HepG2 (cell line): ENCODE results near the gene QKI. TPM values are rescaled to one million over a fixed set of nuclear protein-coding genes. Genes with fewer than 3 reads are reported as not detected.

Source experiments
- ATAC-seq: fragments of 200-7000 bp; cut with Tn5 transposase; 3 replicates; pipeline ENCODE4 v1.9.1; 2020; ENCODE audit warnings: mild to moderate bottlenecking, moderate library complexity
- BruUV-seq: library from RNA; stranded (reverse); fragments of 400-500 nt; replicated peaks from 2 replicates; lab custom pipeline; 2021; lab: Mats Ljungman, UMichigan
- CTCF ChIA-PET: fragments of 300-600 bp; formaldehyde crosslinking; extraction: SDS; loops from one replicate; lab custom pipeline; 2021; ENCODE audit warnings: low total read pairs, inconsistent platforms, low intra/inter-chr PET ratio; lab: Yijun Ruan, JAX
- POLR2A ChIA-PET: fragments of 350-600 bp; sonication (Branson Sonifier 250); formaldehyde crosslinking; loops from one replicate; lab custom pipeline; 2020; ENCODE audit warnings: antibody characterized with exemption, inconsistent platforms; lab: Yijun Ruan, JAX
- DNase-seq: peaks from one replicate; pipeline ENCODE4 v3.0.0-alpha.2; 2015; ENCODE audit warnings: low spot score
- FAIRE-seq: peaks from 3 replicates; lab custom pipeline; 2011; peaks lifted over from hg19 to GRCh38; lab: Jason Lieb, UNC
- H2AFZ ChIP-seq: one replicate; pipeline ENCODE4 v1.6.1; 2011; ENCODE audit warnings: low read length, inconsistent platforms
- H3K27ac ChIP-seq: fragments of 300-600 bp; 3 replicates; pipeline ENCODE4 v1.8.0; 2011; ENCODE audit warnings: mixed run types, mild to moderate bottlenecking, mixed read lengths, low read length, inconsistent platforms; ENCODE audit not compliant: insufficient read depth; ENCODE audit errors: extremely low read length
- H3K27me3 ChIP-seq, 2 experiments: fragments of 200-600 bp in 1 of 2; 2 replicates in 1 of 2; 3 replicates in 1 of 2; pipeline versions ENCODE4 v1.6.0 to v1.8.0; 2011; ENCODE audit warnings: low read length in 2 of 2, mild to moderate bottlenecking in 2 of 2, moderate library complexity in 2 of 2, inconsistent platforms in 1 of 2; ENCODE audit not compliant: insufficient read depth in 2 of 2, control insufficient read depth in 1 of 2
- H3K36me3 ChIP-seq, 2 experiments: fragments of 200-600 bp in 1 of 2; replicated peaks in 1 of 2; 2 replicates in 1 of 2; 3 replicates in 1 of 2; pipeline versions ENCODE4 v1.5.1 to v1.8.0; 2011; ENCODE audit warnings: low read length in 2 of 2, inconsistent platforms in 1 of 2; ENCODE audit not compliant: insufficient read depth in 2 of 2, control insufficient read depth in 1 of 2
- H3K4me1 ChIP-seq: 2 replicates; pipeline ENCODE4 v1.5.1; 2012; ENCODE audit warnings: low read length, inconsistent platforms; ENCODE audit not compliant: insufficient read depth
- H3K4me2 ChIP-seq: 2 replicates; pipeline ENCODE4 v1.6.0; 2011; ENCODE audit warnings: low read depth, low read length, inconsistent platforms
- H3K4me3 ChIP-seq, 3 experiments: fragments of 200-600 bp in 1 of 3; sonication (generic), shearing (Covaris generic) in 1 of 3; replicated peaks in 1 of 3; 2 replicates each; pipeline ENCODE4 v1.5.1; 2011 to 2016; ENCODE audit warnings: low read length in 3 of 3, inconsistent platforms in 2 of 3, low read depth in 2 of 3, mild to moderate bottlenecking in 2 of 3, control low read depth in 1 of 3, mixed read lengths in 1 of 3; ENCODE audit not compliant: insufficient read depth in 1 of 3
- H3K79me2 ChIP-seq: one replicate; pipeline ENCODE4 v1.6.1; 2011; ENCODE audit warnings: low read length, inconsistent platforms; ENCODE audit not compliant: insufficient read depth
- H3K9ac ChIP-seq: 2 replicates; pipeline ENCODE4 v1.6.0; 2011; ENCODE audit warnings: mild to moderate bottlenecking, low read depth, low read length, inconsistent platforms; ENCODE audit not compliant: insufficient read depth
- H3K9me3 ChIP-seq: 2 replicates; pipeline ENCODE4 v1.5.1; 2012; ENCODE audit warnings: mild to moderate bottlenecking, low read length
- H4K20me1 ChIP-seq: 2 replicates; pipeline ENCODE4 v1.6.0; 2011; ENCODE audit warnings: inconsistent platforms, mild to moderate bottlenecking, low read length, moderate library complexity; ENCODE audit not compliant: insufficient read depth
- ARNT ChIP-seq: fragments of 450-650 bp; IDR thresholded peaks from 2 replicates; pipeline ENCODE4 v1.6.1; 2017
- DMAP1 ChIP-seq: IDR thresholded peaks from 2 replicates; pipeline ENCODE4 v1.6.1; 2016
- GABPA ChIP-seq, 2 experiments: IDR thresholded peaks; 2 replicates each; pipeline ENCODE4 v1.6.1; 2011 to 2016; ENCODE audit warnings: low read depth in 2 of 2, low read length in 1 of 2, missing biosample characterization in 1 of 2, missing genetic modification characterization in 1 of 2
- KDM3A ChIP-seq: IDR thresholded peaks from 2 replicates; pipeline ENCODE4 v1.6.1; 2018; ENCODE audit warnings: low read depth, missing compliant biosample characterization
- MNT ChIP-seq: fragments of 450-650 bp; IDR thresholded peaks from 2 replicates; pipeline ENCODE4 v1.6.1; 2016
- MTF2 ChIP-seq: sonication (generic); formaldehyde crosslinking; IDR thresholded peaks from 2 replicates; pipeline ENCODE4 v1.5.0; 2020; ENCODE audit warnings: missing genetic modification reagents, borderline replicate concordance
- NR2C2 ChIP-seq: sonication (generic); formaldehyde crosslinking; IDR thresholded peaks from 2 replicates; pipeline ENCODE4 v1.4.0; 2020; ENCODE audit warnings: missing genetic modification reagents, mild to moderate bottlenecking, moderate library complexity, borderline replicate concordance
- SIX4 ChIP-seq: sonication (generic); formaldehyde crosslinking; IDR thresholded peaks from 2 replicates; pipeline ENCODE4 v1.4.0; 2020; ENCODE audit warnings: missing genetic modification reagents
- SRSF9 ChIP-seq: fragments of 200-400 bp; formaldehyde crosslinking; IDR thresholded peaks from 2 replicates; pipeline ENCODE4 v1.6.1; 2018; ENCODE audit warnings: borderline replicate concordance, mild to moderate bottlenecking, low read depth, low read length; ENCODE audit not compliant: insufficient read depth, poor library complexity, severe bottlenecking
- ZBTB7A ChIP-seq: sonication (generic); formaldehyde crosslinking; IDR thresholded peaks from 2 replicates; pipeline ENCODE4 v1.8.0; 2022; ENCODE audit warnings: mild to moderate bottlenecking, missing genetic modification reagents
- ZNF607 ChIP-seq: sonication (generic); formaldehyde crosslinking; IDR thresholded peaks from 2 replicates; pipeline ENCODE4 v1.5.1; 2020; ENCODE audit warnings: missing genetic modification reagents, mild to moderate bottlenecking, borderline replicate concordance
- ZNF746 ChIP-seq: sonication (generic); formaldehyde crosslinking; IDR thresholded peaks from 2 replicates; pipeline ENCODE4 v1.8.0; 2022; ENCODE audit warnings: mild to moderate bottlenecking, missing genetic modification reagents
- ZNF883 ChIP-seq: sonication (generic); formaldehyde crosslinking; IDR thresholded peaks from 2 replicates; pipeline ENCODE4 v1.5.1; 2020; ENCODE audit warnings: mild to moderate bottlenecking, missing genetic modification reagents; ENCODE audit errors: not compliant biosample characterization
- WGBS: methylation state at CpG from one replicate; pipeline ENCODE4 v1.1.6; 2017; ENCODE audit warnings: low lambda C conversion rate; 5-methylcytosine and 5-hydroxymethylcytosine counted together
- in situ Hi-C: cut with HindIII; loops from 2 replicates; pipeline ENCODE4 v1.10.0; 2017; ENCODE audit warnings: low pct_unique_long_range_greater_than_20kb; ENCODE audit not compliant: extremely low pct_ligation_motif_present
- intact Hi-C: fragments of 100-400 bp; cut with micrococcal nuclease; formaldehyde crosslinking; loops from one replicate; pipeline ENCODE4 v1.10.0; 2022; ENCODE audit not compliant: unreplicated experiment
- polyA plus RNA-seq, 8 experiments: library from polyadenylated mRNA; depleted of rRNA in 3 of 8; stranded (reverse) in 7 of 8; unstranded in 1 of 8; fragments of >200 nt; fragmentation: Illumina TruSeq in 4 of 8; extraction: Trizol in 4 of 8; gene quantifications; 2 replicates each; pipeline versions ENCODE4 v1.2.1 to v1.2.3, GENCODE V29; 2011 to 2016; ENCODE audit warnings: low read depth in 4 of 8, missing spikeins in 1 of 8, mixed read lengths in 1 of 8; ENCODE audit not compliant: insufficient read depth in 1 of 8
- total RNA-seq, 5 experiments: library from RNA; depleted of rRNA; stranded (reverse); fragments of >200 nt; fragmentation: Illumina TruSeq; extraction: Trizol; gene quantifications; 2 replicates each; pipeline ENCODE4 v1.2.3, GENCODE V29; 2016; ENCODE audit warnings: low read depth in 1 of 5
- TF ChIP-seq, protein P1 (sequence below): sonication (generic); formaldehyde crosslinking; IDR thresholded peaks from 2 replicates; pipeline ENCODE4 v1.4.0; 2020; ENCODE audit warnings: mild to moderate bottlenecking, missing genetic modification reagents

The QKI gene
- total and polyA plus RNA-seq, 2 of the 13 experiments (the other 11 are each of a cell fraction or from before 2014, with no cell fraction given): 136 to 137 TPM

GRCh38 chr6:163369141-163369540 lies 45.4 kb upstream of the QKI start (continued):
- TF ChIP-seq ZNF607 (CRISPR knock-in tag) (no peak), ZNF746 (CRISPR knock-in tag) (no peak), KDM3A (no peak)
- TF ChIP-seq, protein P1, sequence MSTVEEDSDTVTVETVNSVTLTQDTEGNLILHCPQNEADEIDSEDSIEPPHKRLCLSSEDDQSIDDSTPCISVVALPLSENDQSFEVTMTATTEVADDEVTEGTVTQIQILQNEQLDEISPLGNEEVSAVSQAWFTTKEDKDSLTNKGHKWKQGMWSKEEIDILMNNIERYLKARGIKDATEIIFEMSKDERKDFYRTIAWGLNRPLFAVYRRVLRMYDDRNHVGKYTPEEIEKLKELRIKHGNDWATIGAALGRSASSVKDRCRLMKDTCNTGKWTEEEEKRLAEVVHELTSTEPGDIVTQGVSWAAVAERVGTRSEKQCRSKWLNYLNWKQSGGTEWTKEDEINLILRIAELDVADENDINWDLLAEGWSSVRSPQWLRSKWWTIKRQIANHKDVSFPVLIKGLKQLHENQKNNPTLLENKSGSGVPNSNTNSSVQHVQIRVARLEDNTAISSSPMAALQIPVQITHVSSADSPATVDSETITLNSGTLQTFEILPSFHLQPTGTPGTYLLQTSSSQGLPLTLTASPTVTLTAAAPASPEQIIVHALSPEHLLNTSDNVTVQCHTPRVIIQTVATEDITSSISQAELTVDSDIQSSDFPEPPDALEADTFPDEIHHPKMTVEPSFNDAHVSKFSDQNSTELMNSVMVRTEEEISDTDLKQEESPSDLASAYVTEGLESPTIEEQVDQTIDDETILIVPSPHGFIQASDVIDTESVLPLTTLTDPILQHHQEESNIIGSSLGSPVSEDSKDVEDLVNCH (CRISPR knock-in tag): no peak

DNA sequence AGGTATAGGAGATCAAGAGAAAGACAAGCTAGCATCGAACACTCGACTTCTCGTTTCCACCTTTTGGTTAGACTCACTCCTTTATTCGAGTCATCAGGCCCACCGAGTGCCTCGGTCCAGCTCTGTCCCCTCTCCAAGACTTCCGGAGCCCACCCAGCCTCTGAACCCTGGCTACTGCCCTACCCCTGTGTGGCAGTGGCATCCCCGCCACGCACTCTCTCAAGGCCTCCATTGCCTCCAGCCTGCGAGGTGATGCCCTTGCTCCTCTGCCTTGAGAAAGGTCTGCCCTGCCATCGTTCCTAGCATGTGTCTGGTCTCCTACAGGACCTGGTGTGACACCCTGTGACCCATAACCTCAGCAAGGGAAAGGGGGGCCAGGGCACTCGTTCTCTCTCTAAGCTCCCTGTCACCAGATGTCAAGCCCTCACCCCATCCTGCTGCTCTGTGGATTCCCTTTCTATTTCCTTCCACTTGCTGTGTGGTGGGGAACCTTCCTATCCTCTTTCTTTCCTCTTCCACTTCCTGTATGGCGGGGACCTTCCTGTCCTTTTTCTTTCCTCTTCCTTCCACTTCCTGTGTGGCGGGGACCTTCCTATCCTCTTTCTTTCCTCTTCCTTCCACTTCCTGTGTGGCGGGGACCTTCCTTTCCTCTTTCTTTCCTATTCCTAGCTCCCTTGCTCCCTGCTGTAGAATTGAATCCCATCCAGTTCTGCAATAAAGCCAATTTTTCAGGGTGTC lies 44.7 kb upstream of the QKI start:
- Histone ChIP-seq H4K20me1 (no peaks in the 10 kb centered on the region), H3K9ac (no peak overlapping the region), H3K4me1 (peaks cover 11% of the 10 kb centered on the region; the same call in 1 of the 2 replicates), H2AFZ (no peak overlapping the region), H3K4me3 (no peak overlapping the region), H3K27ac (no peak overlapping the region), H3K4me2 (peak overlapping the region; percentile 4; the same call in 1 of the 2 replicates), H3K79me2 (no peaks in the 10 kb centered on the region), H3K9me3 (no peaks in the 10 kb centered on the region), H3K36me3 (no peaks in the 10 kb centered on the region), H3K27me3 (peaks cover 2 to 55% of the 10 kb centered on the region in 2 experiments; a peak in 3 of 5 replicates)
- ChIA-PET POLR2A (no interaction called here), CTCF (no interaction called here)
- DNase-seq: no peak
- ATAC-seq: no peak; the same call in 1 of the 3 replicates
- in situ Hi-C loops (no loop called here), intact Hi-C loops (no loop called here)
- no TSS peak for BruUV-seq
- no peak for FAIRE-seq
- 25% methylated on average over 15 of the region's 15 CpGs for whole genome bisulfite sequencing
- TF ChIP-seq SRSF9 (no peak), NR2C2 (CRISPR knock-in tag) (0 out of 2 replicates have a peak, but pooled peaks have one; percentile 17), MTF2 (CRISPR knock-in tag) (0 out of 2 replicates have a peak, but pooled peaks have one; percentile 23), DMAP1 (CRISPR knock-in tag) (no peak), GABPA (IDR thresholded peaks at IDR 0.05; ENCODE audit: low read depth, low read length) (peak; percentile 43), GABPA (CRISPR knock-in tag; IDR thresholded peaks at IDR 0.05; ENCODE audit: low read depth) (peak; percentile 84), ZBTB7A (CRISPR knock-in tag) (no peak), MNT (no peak), ARNT (no peak), ZNF883 (no peak), SIX4 (CRISPR knock-in tag) (no peak)
